GM12878 (cell line): ENCODE data around the gene DNAH11.

Experiments
- BCL3 ChIP-seq: IDR thresholded peaks from 2 replicates; pipeline ENCODE4 v1.6.1; 2011; ENCODE audit warnings: borderline replicate concordance, low read depth, mild to moderate bottlenecking, moderate library complexity, low read length; ENCODE audit not compliant: insufficient read depth, poor library complexity, severe bottlenecking
- EED ChIP-seq: sonication (generic); IDR thresholded peaks from 2 replicates; pipeline ENCODE4 v1.6.1; 2016; ENCODE audit warnings: antibody characterized with exemption, low read depth
- PML ChIP-seq: IDR thresholded peaks from 2 replicates; pipeline ENCODE4 v1.6.1; 2012; ENCODE audit warnings: low read length, inconsistent platforms
- POLR2A ChIP-seq: IDR thresholded peaks from 2 replicates; pipeline ENCODE4 v1.6.1; 2011; ENCODE audit warnings: low read depth, mild to moderate bottlenecking, low read length
- REST ChIP-seq: IDR thresholded peaks from 2 replicates; pipeline ENCODE4 v1.6.1; 2012; ENCODE audit warnings: mild to moderate bottlenecking, low read depth, low read length
- TF ChIP-seq, protein P1 (sequence below), 3 experiments: IDR thresholded peaks in 2 of 3; conservative IDR thresholded peaks in 1 of 3; 2 replicates each; pipeline ENCODE4 v1.5.1; 2011; ENCODE audit warnings: low read depth in 3 of 3, low read length in 3 of 3, mild to moderate bottlenecking in 3 of 3, control low read depth in 2 of 3, moderate library complexity in 2 of 3, inconsistent platforms in 1 of 3, mixed read lengths in 1 of 3; ENCODE audit not compliant: control insufficient read depth in 2 of 3, insufficient read depth in 1 of 3; ENCODE audit errors: extremely low read depth in 1 of 3

- TF ChIP-seq PML (no peak), BCL3 (no peak), REST (no peak), POLR2A (no peak), EED (no peak)
- TF ChIP-seq, protein P1, sequence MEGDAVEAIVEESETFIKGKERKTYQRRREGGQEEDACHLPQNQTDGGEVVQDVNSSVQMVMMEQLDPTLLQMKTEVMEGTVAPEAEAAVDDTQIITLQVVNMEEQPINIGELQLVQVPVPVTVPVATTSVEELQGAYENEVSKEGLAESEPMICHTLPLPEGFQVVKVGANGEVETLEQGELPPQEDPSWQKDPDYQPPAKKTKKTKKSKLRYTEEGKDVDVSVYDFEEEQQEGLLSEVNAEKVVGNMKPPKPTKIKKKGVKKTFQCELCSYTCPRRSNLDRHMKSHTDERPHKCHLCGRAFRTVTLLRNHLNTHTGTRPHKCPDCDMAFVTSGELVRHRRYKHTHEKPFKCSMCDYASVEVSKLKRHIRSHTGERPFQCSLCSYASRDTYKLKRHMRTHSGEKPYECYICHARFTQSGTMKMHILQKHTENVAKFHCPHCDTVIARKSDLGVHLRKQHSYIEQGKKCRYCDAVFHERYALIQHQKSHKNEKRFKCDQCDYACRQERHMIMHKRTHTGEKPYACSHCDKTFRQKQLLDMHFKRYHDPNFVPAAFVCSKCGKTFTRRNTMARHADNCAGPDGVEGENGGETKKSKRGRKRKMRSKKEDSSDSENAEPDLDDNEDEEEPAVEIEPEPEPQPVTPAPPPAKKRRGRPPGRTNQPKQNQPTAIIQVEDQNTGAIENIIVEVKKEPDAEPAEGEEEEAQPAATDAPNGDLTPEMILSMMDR (IDR thresholded peaks at IDR 0.05 in 2 of 3, conservative IDR thresholded peaks at IDR 0.05 in 1 of 3; ENCODE audit: control insufficient read depth in 2 of 3, extremely low read depth in 1 of 3, insufficient read depth in 1 of 3, low read depth in 3 of 3, low read length in 3 of 3), result no peak
Measured at GRCh38 chr7:21542891-21543527, at the start of gene DNAH11.
